K562 (cell line): ENCODE data around the gene DPP8.

Experiments
- FOXA1 ChIP-seq: fragments of 450-650 bp; IDR thresholded peaks from 2 replicates; pipeline ENCODE4 v1.6.1; 2016; ENCODE audit warnings: mild to moderate bottlenecking, borderline replicate concordance
- FOXK1 ChIP-seq: sonication (generic); formaldehyde crosslinking; IDR thresholded peaks from 2 replicates; pipeline ENCODE4 v1.8.0; 2022; ENCODE audit warnings: missing genetic modification reagents, mild to moderate bottlenecking, borderline replicate concordance
- HCFC1 ChIP-seq: IDR thresholded peaks from 2 replicates; pipeline ENCODE4 v1.6.1; 2012; ENCODE audit warnings: low read depth, low read length, improper control_type of control experiment
- HNRNPK ChIP-seq: fragments of 200-400 bp; formaldehyde crosslinking; IDR thresholded peaks from one replicate; pipeline ENCODE4 v1.6.1; 2018; ENCODE audit warnings: mild to moderate bottlenecking, low read depth, low read length; ENCODE audit not compliant: poor library complexity, severe bottlenecking

DNA sequence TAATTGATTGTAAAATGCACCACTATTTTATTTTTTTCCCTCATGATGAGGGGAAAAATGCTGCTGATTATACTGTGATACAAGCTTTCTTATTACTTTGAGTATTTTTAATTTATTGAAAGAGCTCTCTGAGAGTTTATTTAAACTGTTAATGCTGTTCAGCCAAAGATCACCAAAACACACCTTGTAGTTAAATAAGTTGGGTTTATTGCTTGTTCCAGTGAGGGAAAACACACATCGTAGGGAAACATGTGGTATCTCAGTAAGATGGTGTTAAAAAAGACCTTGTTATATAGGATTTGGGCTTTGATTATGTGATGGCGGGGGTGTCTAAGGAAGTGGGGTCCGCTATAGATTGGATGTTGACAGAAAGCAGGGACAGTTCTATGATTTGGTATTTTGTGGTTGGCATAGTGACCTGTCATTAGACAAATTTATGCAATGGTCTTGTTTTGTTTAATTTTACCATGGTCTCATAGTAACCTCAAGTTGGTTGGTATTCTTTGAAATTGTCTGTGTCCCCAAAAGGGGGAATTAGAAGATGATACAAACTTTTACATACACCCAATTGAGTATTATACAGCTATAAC lies 23.8 kb upstream of the DPP8 start:
- TF ChIP-seq FOXK1 (CRISPR knock-in tag) (no peak), HCFC1 (no peak), HNRNPK (no peak), FOXA1 (no peak)
